Measurements from ENCODE around the gene ZMIZ1. TPM values are rescaled to one million over a fixed set of nuclear protein-coding genes. Genes with fewer than 3 reads are reported as not detected.

Gene ZMIZ1
- 107 TPM for total RNA-seq

GRCh38 chr10:79068562-79069324, at the start of gene ZMIZ1:
Gene ZMIZ1, plus strand, starts transcription at chr10:79068966. Its CDS starts 132,667 bp downstream, at chr10:79201633.
- peak; percentile 91 for DNase-seq (ENCODE audit: low spot score)

DNA sequence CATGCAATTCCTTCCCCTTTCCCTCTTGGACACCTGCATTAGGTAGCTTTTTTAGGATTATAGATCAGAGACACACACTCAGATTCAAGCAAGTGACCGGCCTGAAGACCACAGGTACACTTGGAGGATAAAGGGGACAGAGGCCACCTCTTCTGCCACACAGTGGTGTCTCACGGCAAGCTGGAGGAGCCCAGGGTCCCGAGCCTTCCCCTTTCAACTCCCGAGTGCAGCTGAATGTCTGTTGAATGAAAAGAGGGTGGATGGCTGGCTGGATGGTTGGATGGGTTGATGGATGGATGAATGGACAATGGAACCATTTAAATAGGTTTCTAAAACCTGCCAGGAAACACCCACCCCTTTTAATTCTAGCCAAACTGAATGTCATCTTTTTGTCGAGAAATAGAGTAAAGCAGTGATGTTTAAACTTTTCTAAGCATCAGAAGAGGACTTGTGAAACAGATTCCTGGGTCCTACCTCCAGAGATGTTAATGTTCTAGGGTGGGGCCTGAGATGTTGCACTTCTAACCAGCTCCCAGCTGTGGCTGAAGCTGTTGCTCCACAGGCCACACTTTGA, 49.2 kb upstream of the ZMIZ1 start:
- no peak for DNase-seq (ENCODE audit: low spot score)

DNA sequence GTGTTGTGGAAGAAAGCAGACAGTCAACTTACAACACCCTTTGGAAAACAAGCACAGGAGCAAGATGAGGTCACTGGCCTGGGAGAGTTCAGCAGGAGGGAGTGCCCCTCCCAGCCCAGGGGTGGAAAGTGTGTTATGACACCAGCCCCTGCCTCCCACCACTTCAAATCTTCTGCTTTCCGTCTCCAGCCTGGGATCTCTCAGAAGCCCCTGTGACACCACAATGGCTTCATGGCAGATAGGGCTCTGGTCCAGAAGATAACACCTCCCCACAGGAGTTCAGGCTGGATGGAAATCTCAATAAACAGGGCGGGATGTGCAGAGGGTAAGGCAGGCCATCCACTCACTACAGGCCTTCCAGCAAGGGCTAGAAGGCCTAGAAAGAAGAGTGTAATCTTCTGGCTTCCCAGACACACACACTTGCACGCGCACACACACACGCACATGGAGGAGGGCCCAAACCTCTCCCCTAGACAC, 48.7 kb upstream of the ZMIZ1 start:
- DNase-seq (ENCODE audit: low spot score), result no peak

DNA sequence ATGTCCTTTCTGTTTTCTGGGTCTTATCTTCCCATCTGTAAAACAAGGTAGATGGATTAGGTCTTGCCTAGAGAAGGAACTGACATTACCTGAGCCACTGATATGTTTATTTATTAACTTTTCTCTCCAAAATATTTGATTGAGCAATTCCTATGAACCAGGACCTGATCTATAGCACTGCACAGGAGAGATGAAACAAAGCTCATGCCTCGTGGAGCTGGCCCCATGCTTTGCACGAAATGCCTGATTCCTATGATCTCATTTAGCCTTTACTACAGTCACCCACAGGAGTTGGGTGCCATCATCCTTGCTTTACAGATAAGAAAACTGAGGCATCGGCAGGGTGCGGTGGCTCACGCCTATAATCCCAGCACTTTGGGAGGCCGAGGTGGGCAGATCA, 48.2 kb upstream of the ZMIZ1 start:
- DNase-seq (ENCODE audit: low spot score), result no peak

GRCh38 chr10:79021331-79021907, 47.3 kb upstream of the ZMIZ1 start:
- DNase-seq (ENCODE audit: low spot score), result no peak

- no peak for DNase-seq (ENCODE audit: low spot score)
These were observed 46.7 kb upstream of the ZMIZ1 start for GRCh38 chr10:79021948-79022499.

- peak; percentile 37 for DNase-seq (ENCODE audit: low spot score)
These were observed 46.1 kb upstream of the ZMIZ1 start for GRCh38 chr10:79022565-79023230.

DNA sequence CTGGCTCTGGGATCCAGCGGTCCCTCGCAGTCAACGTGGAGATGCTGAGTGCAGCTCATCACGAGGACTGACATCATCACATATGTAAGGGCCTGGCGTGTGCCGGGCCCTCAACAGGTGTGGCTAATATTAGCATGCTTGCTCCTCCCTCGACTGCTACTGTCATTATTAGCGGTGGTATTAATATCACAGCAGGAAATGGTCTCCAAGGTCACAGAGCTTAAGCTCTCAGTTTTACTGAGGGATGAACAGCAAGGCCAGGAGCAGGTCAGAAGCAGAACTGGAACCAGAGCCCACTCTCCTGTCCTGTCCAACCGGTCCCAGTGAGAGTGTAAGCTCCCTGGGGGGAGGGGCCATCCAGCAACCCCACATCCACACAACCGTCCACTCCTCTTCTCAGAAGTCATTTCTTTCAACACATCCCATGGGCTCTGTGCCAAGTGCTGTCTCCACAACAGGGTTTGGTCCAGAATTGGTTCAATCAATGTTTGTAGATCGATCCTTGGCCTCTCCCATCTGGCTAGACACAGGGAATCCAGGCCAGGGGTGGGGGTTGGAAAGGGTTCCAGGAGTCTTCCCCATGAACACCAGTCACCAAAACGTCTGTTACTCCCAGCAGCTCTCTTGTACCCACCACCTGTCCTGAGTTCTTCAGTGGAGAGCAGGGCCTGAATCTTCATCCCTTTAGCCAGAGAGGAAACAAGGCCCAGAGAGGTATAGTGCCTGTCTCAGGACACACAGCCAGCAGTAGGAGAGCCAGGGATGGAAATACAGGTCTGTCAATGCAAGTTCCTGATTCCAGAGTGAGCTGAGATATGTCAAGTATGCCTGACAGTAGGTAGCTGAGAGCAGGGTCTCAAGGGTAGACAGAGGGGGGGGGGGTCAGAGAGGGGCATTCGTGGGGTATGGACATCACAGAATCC, 45.3 kb upstream of the ZMIZ1 start:
- peak; percentile 87 for DNase-seq (ENCODE audit: low spot score)

- no peak for DNase-seq (ENCODE audit: low spot score)
These were observed 44.5 kb upstream of the ZMIZ1 start for GRCh38 chr10:79024296-79024695.

- no peak for DNase-seq (ENCODE audit: low spot score)
These were observed 44.0 kb upstream of the ZMIZ1 start for GRCh38 chr10:79024720-79025198.

DNA sequence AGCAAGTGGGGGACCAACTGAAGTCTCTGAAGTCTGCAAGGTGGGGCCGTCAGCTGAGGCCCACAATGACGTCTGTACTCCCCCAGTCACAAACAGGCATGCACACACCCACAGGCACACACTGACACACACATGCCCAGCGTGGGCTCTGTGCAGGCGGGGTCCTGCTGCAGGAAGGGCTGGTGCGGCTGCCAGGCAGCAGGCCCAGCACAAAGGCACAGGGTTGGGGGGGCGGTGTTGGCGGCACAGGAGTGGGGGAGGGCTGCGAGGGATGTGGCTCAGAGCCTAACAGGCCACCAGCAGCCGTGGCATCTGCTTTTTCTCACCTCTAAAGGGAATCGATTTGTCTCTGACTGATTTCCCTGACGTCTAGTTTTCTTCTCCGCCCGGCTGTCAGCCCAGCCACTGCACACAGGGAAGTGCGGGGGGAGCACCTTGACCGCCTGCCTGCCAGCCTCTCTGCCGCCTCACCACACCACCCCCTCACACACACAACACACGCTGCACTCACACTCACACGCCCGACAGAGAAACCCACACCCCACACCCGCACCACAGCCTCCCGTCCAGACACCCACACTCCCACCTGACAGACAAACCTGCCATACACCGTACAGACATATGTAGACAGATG, 43.5 kb upstream of the ZMIZ1 start:
- DNase-seq (ENCODE audit: low spot score), result peak; percentile 57

GRCh38 chr10:79026341-79026761, 42.4 kb upstream of the ZMIZ1 start:
- DNase-seq (ENCODE audit: low spot score), result no peak

- no peak for DNase-seq (ENCODE audit: low spot score)
These were observed 42.0 kb upstream of the ZMIZ1 start for GRCh38 chr10:79026806-79027146.

GRCh38 chr10:79027147-79028055, 41.4 kb upstream of the ZMIZ1 start:
- peak; percentile 61 for DNase-seq (ENCODE audit: low spot score)

DNA sequence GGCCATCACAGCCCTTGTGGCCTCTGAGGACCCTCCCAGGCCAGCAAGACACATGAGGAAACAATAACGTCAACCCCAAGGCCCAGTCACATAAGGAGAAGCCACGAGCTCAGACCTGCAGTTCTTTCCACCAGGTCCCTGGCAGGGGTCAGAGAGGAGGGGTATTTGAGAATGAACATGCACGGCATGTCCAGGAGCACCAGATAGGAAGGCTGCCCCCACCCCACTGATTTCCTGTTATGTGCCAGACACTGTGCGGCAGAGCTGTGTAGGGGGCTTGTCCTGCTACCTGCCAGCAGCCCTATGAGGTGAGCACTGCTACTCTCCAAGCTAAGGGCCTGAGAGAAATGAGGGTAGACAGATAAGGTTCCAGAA, 40.7 kb upstream of the ZMIZ1 start:
- no peak for DNase-seq (ENCODE audit: low spot score)

DNA sequence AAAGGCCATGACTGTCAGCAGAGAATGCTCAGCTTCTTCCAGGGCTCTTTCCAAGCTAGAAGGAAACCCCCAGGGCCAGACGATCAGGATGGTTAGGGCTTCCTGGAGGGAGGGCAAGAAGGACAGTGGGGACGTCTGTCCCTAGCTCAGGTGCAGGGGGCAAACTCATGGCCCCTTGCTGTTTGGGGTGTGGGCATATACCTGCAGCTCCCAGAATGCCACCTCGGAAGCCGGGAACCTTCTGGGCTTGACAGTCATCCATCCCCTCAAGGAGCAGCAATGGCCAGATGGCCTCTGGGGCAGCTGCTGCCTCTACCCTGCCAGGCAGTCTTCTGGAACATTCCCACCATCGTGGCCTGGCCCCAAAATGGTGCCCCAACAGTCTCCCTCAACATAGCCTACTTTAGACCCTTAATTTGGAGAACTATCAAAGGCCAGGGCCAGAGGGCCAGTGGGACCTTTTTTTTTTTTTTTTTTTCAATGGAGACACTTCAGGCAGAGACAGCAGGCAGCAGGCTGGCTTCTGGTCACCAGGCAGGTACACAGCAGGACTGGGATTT, 40.2 kb upstream of the ZMIZ1 start:
- DNase-seq (ENCODE audit: low spot score), result no peak

DNA sequence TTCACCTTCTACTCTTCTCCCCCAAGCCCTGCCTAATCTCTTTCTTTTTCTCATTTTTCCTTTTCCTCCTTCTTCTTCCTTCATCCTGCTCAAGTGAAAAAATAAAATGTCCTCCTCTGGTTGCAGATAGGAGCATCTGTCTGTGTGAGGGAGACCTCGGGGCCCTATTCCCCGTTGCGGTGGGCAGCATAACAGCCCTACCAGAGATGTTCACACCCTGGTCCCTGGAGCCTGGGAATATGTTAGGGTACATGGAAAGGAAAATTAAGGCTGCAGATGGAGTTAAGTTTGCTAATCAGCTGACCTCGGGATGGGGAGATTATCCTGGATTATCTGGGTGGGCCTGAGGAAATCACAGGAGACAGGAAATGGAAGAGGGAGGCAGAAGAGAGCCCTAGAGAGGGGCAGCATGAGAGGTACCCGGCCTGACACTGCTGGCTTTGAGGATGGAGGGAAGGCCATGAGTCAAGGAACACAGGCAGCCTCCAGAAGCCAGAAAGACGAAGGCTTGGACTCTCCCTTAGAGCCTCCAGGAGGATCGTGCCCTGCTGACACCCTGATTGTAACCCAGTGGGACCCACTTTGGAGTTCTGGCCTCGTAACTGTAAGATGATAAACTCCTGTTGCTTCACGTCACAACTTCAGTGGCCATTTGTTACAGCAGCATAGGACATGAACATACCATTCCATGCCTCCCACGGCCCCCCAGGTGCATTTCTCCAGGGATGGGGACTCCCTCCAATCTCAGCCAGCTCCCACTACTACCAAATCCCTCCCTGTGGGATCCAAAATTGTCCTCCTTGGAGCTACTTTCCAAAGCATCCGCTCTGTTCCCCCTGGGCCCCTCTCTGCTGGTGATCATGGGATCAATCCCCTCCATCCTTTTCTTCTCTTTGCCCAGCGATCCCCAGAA, 39.0 kb upstream of the ZMIZ1 start:
- no peak for DNase-seq (ENCODE audit: low spot score)

- DNase-seq (ENCODE audit: low spot score), result no peak
These were observed 38.1 kb upstream of the ZMIZ1 start for GRCh38 chr10:79030705-79031104.

All from mucosa of gallbladder (tissue), 1 donor.